ENCODE data around the gene PPP1CA.
"Not testable (repeated sequence)": the region's sequence is repeated elsewhere in the genome, so short reads cannot be mapped to it uniquely, and the experiment has no call there.

PPP1CA gene

DNA sequence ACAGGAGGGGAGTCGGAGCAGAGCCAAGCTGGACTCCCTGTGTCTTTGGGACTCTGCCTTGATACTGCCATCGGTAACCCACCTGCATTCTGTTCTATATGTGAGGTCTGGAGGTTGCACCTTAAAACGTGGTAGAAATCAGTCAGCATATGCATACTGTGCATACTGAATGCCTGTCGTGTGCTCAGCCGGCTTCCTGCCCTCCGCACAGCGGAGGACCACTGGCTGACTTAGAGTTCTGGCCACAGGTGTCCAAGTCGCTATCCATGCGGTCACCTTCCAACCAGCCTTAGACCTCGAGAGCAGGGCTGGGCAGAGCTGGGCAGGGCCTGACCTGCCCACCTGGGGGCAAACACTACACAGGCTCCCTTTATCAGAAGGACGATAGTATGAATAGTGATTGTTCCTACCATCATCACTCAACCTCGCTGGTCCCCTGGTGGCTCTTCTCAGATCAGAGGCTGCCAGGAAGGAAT, 6.1 kb upstream of the PPP1CA start:
- no peak for DNase-seq
- TF ChIP-seq GATA1 (IDR thresholded peaks at IDR 0.05; ENCODE audit: low read depth, low read length), result no peak
- no peak for TF ChIP-seq POLR2A (IDR thresholded peaks at IDR 0.05; ENCODE audit: low read length)

GRCh38 chr11:67406969-67407687, 5.5 kb upstream of the PPP1CA start:
- DNase-seq, result no peak
- no peak for TF ChIP-seq POLR2A (IDR thresholded peaks at IDR 0.05; ENCODE audit: low read length)
- TF ChIP-seq GATA1 (IDR thresholded peaks at IDR 0.05; ENCODE audit: low read depth, low read length), result no peak

DNA sequence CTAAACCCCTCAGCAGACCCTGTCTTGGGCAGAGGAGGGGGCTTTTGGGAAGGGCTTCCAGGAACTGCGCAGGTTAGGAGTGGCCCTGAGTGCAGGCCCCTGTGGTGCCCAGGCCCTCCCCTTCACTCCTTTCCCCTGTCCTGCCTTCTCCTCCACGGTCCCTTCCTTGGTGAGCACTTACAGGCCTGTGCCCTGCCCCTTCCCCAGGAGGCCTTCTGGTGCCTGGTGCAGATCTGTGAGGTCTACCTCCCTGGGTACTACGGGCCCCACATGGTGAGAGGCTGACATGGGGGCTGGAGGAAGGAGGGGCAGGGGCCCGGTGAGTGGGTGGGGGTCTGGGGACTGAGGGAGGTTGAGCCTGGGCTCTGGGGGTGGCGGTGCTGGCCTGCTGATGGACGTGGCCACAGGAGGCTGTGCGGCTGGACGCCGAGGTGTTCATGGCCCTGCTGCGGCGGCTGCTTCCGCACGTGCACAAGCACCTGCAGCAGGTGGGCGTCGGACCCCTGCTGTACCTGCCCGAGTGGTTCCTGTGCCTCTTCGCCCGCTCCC, 4.8 kb upstream of the PPP1CA start:
- TF ChIP-seq POLR2A (IDR thresholded peaks at IDR 0.05; ENCODE audit: low read length) (no peak), GATA1 (IDR thresholded peaks at IDR 0.05; ENCODE audit: low read depth, low read length) (no peak)
- no peak for DNase-seq

- TF ChIP-seq GATA1 (IDR thresholded peaks at IDR 0.05; ENCODE audit: low read depth, low read length) (no peak), POLR2A (IDR thresholded peaks at IDR 0.05; ENCODE audit: low read length) (no peak)
- DNase-seq, result no peak
These were observed 4.2 kb upstream of the PPP1CA start for GRCh38 chr11:67405688-67406339.

- no peak for DNase-seq
- TF ChIP-seq GATA1 (IDR thresholded peaks at IDR 0.05; ENCODE audit: low read depth, low read length) (no peak), POLR2A (IDR thresholded peaks at IDR 0.05; ENCODE audit: low read length) (no peak)
These were observed 3.5 kb upstream of the PPP1CA start for GRCh38 chr11:67405196-67405567.

DNA sequence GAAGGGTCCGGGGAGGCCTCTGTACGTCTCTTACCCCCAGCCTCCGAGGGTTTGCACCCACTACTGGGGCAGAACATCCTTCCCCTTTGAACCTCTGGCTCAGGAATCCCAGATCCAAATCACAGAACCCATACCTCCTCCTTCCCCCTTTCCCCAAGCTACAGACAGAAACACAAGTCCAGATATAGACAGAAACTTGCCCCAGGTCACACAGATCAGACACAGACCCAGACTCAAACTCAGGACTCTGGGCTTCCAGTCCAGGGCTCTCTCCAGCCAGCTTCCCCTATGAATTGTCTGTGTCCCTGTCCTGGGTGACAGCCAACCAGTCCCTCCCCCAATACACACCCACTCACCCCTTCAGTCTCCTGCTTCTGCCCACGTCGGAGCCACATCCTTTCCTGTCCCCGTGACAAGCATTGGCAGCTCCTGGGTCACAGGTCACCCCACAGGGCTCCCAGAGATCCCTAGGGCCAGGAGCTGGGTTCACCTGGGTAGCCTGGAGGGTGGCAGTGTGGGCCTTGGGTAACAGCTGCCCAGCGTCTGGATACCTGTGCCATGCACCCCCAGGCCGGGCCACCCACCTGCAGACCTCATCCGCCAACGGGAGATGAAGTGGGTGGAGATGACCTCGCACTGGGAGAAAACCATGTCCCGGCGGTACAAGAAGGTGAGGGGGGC, 3.0 kb upstream of the PPP1CA start:
- DNase-seq, result no peak
- no peak for TF ChIP-seq GATA1 (IDR thresholded peaks at IDR 0.05; ENCODE audit: low read depth, low read length)
- no peak for TF ChIP-seq POLR2A (IDR thresholded peaks at IDR 0.05; ENCODE audit: low read length)

GRCh38 chr11:67403085-67403484, 1.4 kb upstream of the PPP1CA start:
- DNase-seq, result not testable (repeated sequence)

DNA sequence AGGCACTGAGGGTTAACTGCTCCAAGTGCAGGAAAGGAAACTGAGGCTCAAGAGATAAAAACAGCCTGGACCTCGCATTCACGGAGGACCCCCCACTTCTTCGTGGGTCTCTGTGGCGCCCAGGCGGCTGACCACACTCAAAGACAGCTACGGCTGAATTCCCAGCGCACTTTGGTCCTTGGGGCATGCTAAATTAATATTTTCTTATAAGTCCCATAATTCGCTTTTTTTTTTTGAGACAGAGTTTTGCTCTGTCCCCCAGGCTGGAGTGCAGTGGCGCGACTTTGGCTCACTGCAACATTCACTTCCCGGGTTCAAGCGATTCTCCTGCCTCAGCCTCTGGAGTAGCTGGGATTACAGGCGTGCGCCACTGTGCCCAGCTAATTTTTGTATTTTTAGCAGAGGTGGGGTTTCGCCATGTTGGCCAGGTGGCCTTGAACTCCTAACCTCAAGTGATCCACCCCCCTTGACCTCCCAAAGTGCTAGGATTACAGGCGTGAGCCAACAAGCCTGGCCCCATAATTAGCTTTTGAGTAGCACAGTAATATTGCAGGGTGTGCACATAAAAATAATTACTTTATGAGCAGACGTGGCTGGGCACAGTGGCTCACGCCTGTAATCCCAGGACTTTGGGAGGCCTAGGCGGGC, 658 bp upstream of the PPP1CA start:
- TF ChIP-seq POLR2A (IDR thresholded peaks at IDR 0.05; ENCODE audit: low read length), result peak; percentile 77
- not testable (repeated sequence) for DNase-seq

DNA sequence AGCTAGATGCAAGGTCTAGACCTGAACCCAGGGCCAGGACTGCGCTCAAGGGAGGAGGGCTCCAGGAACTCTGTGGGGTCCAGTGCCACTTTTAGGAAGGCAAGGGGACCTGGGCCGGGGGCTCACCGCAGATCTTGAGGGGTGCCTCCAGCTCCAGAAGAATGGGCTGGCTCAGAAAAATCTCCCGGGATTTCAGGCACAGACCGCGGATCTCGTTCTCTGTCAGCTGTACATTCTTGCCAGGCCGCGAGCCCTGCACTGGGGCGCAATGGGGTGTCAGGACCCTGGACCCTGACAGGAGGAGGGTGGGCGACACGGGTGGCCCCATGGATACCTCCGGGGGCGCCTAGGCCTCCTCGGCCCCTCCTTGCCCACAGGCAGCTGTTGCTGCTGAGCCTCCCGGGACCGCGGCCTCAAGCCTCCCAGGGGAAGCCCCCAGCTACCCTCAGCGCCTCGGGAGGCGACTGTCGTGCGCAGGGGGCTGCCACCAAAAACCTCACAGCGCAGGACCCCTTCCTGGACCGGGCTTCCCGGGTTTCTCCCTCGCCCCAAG, 640 bp downstream of the PPP1CA start:
- no peak for DNase-seq

DNA sequence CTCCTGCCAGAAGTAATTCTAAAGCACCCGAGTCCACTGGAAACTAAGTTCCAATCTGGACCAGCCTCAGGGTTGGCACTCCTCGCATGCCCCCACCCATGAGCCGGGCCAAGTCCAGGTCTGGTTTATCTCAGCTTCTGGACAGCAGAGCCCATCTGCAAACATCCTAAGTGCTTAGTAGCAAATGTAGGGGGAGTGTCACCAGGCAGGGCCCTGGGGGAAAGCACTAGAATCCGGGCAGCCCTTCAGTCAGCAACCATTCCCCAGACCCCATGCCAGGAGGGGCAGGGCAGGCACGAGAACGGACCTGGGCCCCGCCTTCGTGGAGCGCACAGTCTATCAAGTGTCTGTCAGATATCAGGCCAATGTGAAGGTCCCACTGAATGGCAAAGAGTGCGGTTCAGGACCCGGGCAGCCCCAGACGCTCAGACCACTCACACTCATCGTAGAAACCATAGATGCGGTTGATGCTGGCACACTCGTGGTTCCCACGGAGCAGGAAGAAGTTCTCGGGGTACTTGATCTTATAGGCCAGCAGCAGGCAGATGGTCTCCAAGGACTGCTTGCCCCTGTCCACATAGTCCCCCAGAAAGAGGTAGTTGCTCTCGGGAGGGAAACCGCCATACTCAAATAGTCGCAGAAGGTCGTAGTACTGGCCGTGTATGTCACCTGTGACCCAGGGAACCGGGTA, 1.3 kb downstream of the PPP1CA start:
- DNase-seq, result no peak
- TF ChIP-seq POLR2A (IDR thresholded peaks at IDR 0.05; ENCODE audit: low read length) (peak; percentile 32), GATA1 (IDR thresholded peaks at IDR 0.05; ENCODE audit: low read depth, low read length) (no peak)

More for the DNA sequence above, 640 bp downstream of the PPP1CA start:
- TF ChIP-seq GATA1 (IDR thresholded peaks at IDR 0.05; ENCODE audit: low read depth, low read length) (no peak), POLR2A (IDR thresholded peaks at IDR 0.05; ENCODE audit: low read length) (no peak)

DNA sequence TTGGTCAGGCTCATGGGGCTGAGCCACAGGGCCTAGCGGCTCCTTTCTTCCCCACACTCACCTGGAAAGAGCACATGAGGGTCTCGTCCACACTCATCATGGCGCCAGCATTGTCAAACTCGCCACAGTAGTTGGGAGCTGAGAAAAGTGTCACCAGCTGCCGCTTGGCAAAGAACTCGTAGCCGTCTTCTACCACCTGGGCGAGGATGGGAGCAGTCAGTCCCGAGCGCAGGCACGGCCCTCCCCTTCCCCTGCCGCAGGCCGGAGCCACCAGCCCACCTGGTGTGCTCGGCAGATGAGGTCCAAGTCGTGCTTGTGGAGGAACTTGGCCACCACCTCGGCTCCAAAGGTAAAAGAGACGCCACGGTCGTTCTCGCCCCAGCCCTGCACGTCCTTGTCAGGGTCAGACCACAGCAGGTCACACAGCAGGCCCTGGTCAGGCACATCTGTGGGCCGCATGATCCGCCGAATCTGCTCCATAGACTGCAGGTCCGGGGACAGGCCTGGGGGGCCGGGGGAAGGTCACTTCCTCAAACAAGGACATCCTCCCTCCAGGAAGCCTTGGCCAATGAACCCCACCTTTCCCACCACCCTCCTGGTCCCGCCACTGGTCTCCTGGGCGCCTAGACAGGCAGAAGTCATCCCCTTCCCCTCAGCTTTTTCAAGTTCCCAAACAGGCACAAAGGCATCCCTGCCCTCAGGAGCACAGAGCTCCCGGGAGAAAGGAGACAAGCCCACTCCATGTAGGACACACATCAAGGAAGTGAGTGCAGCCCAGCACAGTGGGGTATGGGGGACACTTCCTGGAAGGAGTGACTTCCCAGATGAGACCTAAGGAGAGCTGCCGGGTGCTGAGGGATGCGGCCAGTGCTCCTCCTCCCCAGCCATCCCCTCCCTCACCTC, 2.7 kb downstream of the PPP1CA start:
- TF ChIP-seq POLR2A (IDR thresholded peaks at IDR 0.05; ENCODE audit: low read length) (no peak), GATA1 (IDR thresholded peaks at IDR 0.05; ENCODE audit: low read depth, low read length) (no peak)
- no peak for DNase-seq

DNA sequence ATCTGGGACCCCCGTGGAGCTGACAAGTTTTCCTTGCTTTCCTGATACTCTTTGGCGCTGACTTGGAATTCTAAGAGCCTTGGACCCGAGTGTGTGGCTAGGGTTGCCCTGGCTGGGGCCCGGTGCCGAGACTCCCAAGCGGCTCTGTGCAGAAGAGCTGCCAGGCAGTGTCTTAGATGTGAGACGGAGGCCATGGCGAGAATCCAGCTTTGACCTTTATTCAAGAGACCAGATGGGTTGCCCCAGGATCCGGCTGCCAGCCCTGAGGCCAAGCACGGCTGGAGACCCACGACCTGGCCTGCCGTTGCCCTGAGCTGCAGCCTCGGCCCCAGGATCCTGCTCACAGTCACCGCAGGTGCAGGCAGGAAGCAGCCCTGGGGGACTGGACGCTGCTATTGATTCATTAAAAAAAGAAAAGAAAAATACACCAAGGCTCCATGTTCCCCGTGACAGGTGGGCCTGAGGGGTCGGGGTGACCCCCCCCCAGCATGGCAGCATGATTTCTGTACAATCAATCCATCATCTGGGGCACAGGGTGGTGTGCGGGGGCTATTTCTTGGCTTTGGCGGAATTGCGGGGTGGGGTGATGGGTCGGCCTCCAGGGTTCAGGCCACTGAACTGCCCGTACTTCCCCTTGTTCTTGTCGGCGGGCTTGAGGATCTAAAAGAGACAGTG, 3.5 kb downstream of the PPP1CA start:
- TF ChIP-seq GATA1 (IDR thresholded peaks at IDR 0.05; ENCODE audit: low read depth, low read length) (no peak), POLR2A (IDR thresholded peaks at IDR 0.05; ENCODE audit: low read length) (no peak)
- no peak for DNase-seq

All from erythroblast (primary cell).